Mesenchymal stem cell (in vitro differentiated cells and primary cell): ENCODE data around the gene ATP8B1.

ENCODE experiments used
- DNase-seq: peaks from one replicate; pipeline ENCODE4 v3.0.0-alpha.2; 2013
- H2AFZ ChIP-seq: one replicate; pipeline ENCODE4 v1.6.1; 2013; ENCODE audit warnings: low read depth, mild to moderate bottlenecking, control low read depth, inconsistent platforms, low read length, moderate library complexity
- H2AK5ac ChIP-seq: 2 replicates; pipeline ENCODE4 v1.6.1; 2013; ENCODE audit warnings: low read length, moderate library complexity, mild to moderate bottlenecking, inconsistent platforms; ENCODE audit not compliant: severe bottlenecking
- H2BK120ac ChIP-seq: one replicate; pipeline ENCODE4 v1.6.1; 2013; ENCODE audit warnings: low read depth, mild to moderate bottlenecking, inconsistent platforms, low read length, moderate library complexity
- H2BK12ac ChIP-seq, 2 experiments: one replicate each; pipeline ENCODE4 v1.6.1; 2013; ENCODE audit warnings: inconsistent platforms in 2 of 2, low read length in 2 of 2, mild to moderate bottlenecking in 2 of 2, moderate library complexity in 2 of 2, control low read depth in 1 of 2
- H2BK15ac ChIP-seq: one replicate; pipeline ENCODE4 v1.6.1; 2013; ENCODE audit warnings: mild to moderate bottlenecking, low read depth, inconsistent platforms; ENCODE audit not compliant: poor library complexity, severe bottlenecking
- H2BK5ac ChIP-seq: 2 replicates; pipeline ENCODE4 v1.6.1; 2013; ENCODE audit warnings: low read depth, mild to moderate bottlenecking, low read length, control low read depth, inconsistent platforms; ENCODE audit not compliant: poor library complexity, severe bottlenecking
- H3K14ac ChIP-seq, 2 experiments: one replicate each; pipeline ENCODE4 v1.6.1; 2013; ENCODE audit warnings: inconsistent platforms in 2 of 2, low read length in 2 of 2, control low read depth in 1 of 2, mild to moderate bottlenecking in 1 of 2, moderate library complexity in 1 of 2
- H3K18ac ChIP-seq, 2 experiments: one replicate each; pipeline ENCODE4 v1.6.1; 2013; ENCODE audit warnings: inconsistent platforms in 2 of 2, low read length in 2 of 2, control low read depth in 1 of 2, low read depth in 1 of 2, mild to moderate bottlenecking in 1 of 2
- H3K23ac ChIP-seq, 2 experiments: one replicate each; pipeline ENCODE4 v1.6.1; 2013; ENCODE audit warnings: inconsistent platforms in 2 of 2, low read length in 2 of 2, mild to moderate bottlenecking in 2 of 2, moderate library complexity in 2 of 2, control low read depth in 1 of 2
- H3K27ac ChIP-seq: 2 replicates; pipeline ENCODE4 v1.5.1; 2013; ENCODE audit warnings: mild to moderate bottlenecking, moderate library complexity, low read length, control low read depth, inconsistent platforms; ENCODE audit not compliant: poor library complexity, severe bottlenecking
- H3K27me3 ChIP-seq, 2 experiments: 2 replicates each; pipeline versions ENCODE4 v1.6.1 to v1.7.0; 2013; ENCODE audit warnings: low read length in 2 of 2, mild to moderate bottlenecking in 2 of 2, moderate library complexity in 2 of 2, control low read depth in 1 of 2, inconsistent platforms in 1 of 2; ENCODE audit not compliant: control insufficient read depth in 1 of 2, insufficient read depth in 1 of 2
- H3K36me3 ChIP-seq, 2 experiments: 2 replicates each; pipeline versions ENCODE4 v1.6.1 to v1.7.0; 2013; ENCODE audit warnings: low read length in 2 of 2, control low read depth in 1 of 2, inconsistent platforms in 1 of 2, low read depth in 1 of 2, mild to moderate bottlenecking in 1 of 2; ENCODE audit not compliant: insufficient read depth in 2 of 2, control insufficient read depth in 1 of 2
- H3K4ac ChIP-seq, 2 experiments: one replicate each; pipeline ENCODE4 v1.6.1; 2013; ENCODE audit warnings: inconsistent platforms in 2 of 2, low read length in 2 of 2, mild to moderate bottlenecking in 2 of 2, moderate library complexity in 2 of 2, control low read depth in 1 of 2, low read depth in 1 of 2
- H3K4me1 ChIP-seq: 2 replicates; pipeline ENCODE4 v1.6.1; 2013; ENCODE audit warnings: low read depth, low read length, control low read depth; ENCODE audit not compliant: control insufficient read depth, insufficient read depth
- H3K4me2 ChIP-seq: 2 replicates; pipeline ENCODE4 v1.6.1; 2013; ENCODE audit warnings: low read length, mild to moderate bottlenecking, inconsistent platforms; ENCODE audit not compliant: poor library complexity, severe bottlenecking
- H3K4me3 ChIP-seq, 2 experiments: 2 replicates each; pipeline versions ENCODE4 v1.5.1 to v1.7.0; 2013; ENCODE audit warnings: low read length in 2 of 2, mild to moderate bottlenecking in 2 of 2, control low read depth in 1 of 2, low read depth in 1 of 2; ENCODE audit not compliant: insufficient read depth in 1 of 2
- H3K79me1 ChIP-seq: replicated peaks from 2 replicates; pipeline ENCODE4 v1.6.1; 2013; ENCODE audit warnings: mild to moderate bottlenecking, control low read depth, low read length, inconsistent platforms; ENCODE audit not compliant: poor library complexity, severe bottlenecking
- H3K9ac ChIP-seq: 2 replicates; pipeline ENCODE4 v1.7.0; 2013; ENCODE audit warnings: mild to moderate bottlenecking, low read length, moderate library complexity
- H3K9me3 ChIP-seq: 2 replicates; pipeline ENCODE4 v1.7.0; 2013; ENCODE audit warnings: mild to moderate bottlenecking, low read length; ENCODE audit not compliant: control insufficient read depth
- H4K8ac ChIP-seq: one replicate; pipeline ENCODE4 v1.6.1; 2013; ENCODE audit warnings: inconsistent platforms, mild to moderate bottlenecking, low read length, moderate library complexity
- H4K91ac ChIP-seq: one replicate; pipeline ENCODE4 v1.6.1; 2013; ENCODE audit warnings: mild to moderate bottlenecking, low read length, inconsistent platforms
- WGBS: methylation state at CpG from one replicate; pipeline ENCODE4 v1.1.7; 2013; ENCODE audit warnings: mixed read lengths; 5-methylcytosine and 5-hydroxymethylcytosine counted together

The ATP8B1 gene

GRCh38 chr18:57677262-57678211, 125.6 kb downstream of the ATP8B1 start:
- H2AK5ac ChIP-seq: no peak overlapping the region
- no peak overlapping the region for H2BK5ac ChIP-seq
- DNase-seq: no peak
- H2BK12ac ChIP-seq: no peak overlapping the region
- peaks cover 20% of the 10 kb centered on the region for H3K79me1 ChIP-seq
- no peak overlapping the region for H2BK15ac ChIP-seq
- no peak overlapping the region for H3K18ac ChIP-seq
- H3K9ac ChIP-seq: no peak overlapping the region
- no peak overlapping the region for H2BK120ac ChIP-seq
- H3K27me3 ChIP-seq: no peaks in the 10 kb centered on the region
- H3K4me1 ChIP-seq: no peaks in the 10 kb centered on the region
- no peak overlapping the region for H3K4ac ChIP-seq
- peaks cover 25 to 75% of the 10 kb centered on the region in 2 experiments for H3K36me3 ChIP-seq
- WGBS: 90% methylated on average over 6 of the region's 10 CpGs
- no peak overlapping the region for H3K4me2 ChIP-seq
- no peak overlapping the region for H4K8ac ChIP-seq
- no peak overlapping the region for H2AFZ ChIP-seq
- peaks cover 13% of the 10 kb centered on the region for H3K9me3 ChIP-seq
- H3K27ac ChIP-seq: no peak overlapping the region
- H3K23ac ChIP-seq: no peak overlapping the region
- H4K91ac ChIP-seq: no peak overlapping the region
- no peak overlapping the region for H3K4me3 ChIP-seq
- no peak overlapping the region for H3K14ac ChIP-seq

GRCh38 chr18:57674891-57675290, 128.2 kb downstream of the ATP8B1 start:
- Histone ChIP-seq H2BK5ac (no peak overlapping the region), H3K4me1 (no peaks in the 10 kb centered on the region), H3K27ac (no peak overlapping the region), H4K8ac (no peak overlapping the region), H3K9ac (no peak overlapping the region), H3K27me3 (no peaks in the 10 kb centered on the region), H3K4me2 (no peak overlapping the region), H4K91ac (peak overlapping the region; percentile 15), H2AK5ac (no peak overlapping the region), H3K18ac (no peak overlapping the region), H3K4me3 (no peak overlapping the region), H2BK15ac (no peak overlapping the region), H2AFZ (no peak overlapping the region), H3K23ac (no peak overlapping the region), H2BK12ac (no peak overlapping the region), H3K36me3 (peaks cover 23 to 83% of the 10 kb centered on the region in 2 experiments), H3K14ac (no peak overlapping the region), H3K9me3 (peaks cover 13% of the 10 kb centered on the region), H3K4ac (no peak overlapping the region), H2BK120ac (no peak overlapping the region), H3K79me1 (peaks cover 23% of the 10 kb centered on the region)
- 94% methylated on average over 4 of the region's 5 CpGs for WGBS
- DNase-seq: no peak

GRCh38 chr18:57670046-57670445, 133.1 kb downstream of the ATP8B1 start:
- H3K9ac ChIP-seq: no peak overlapping the region
- H2AFZ ChIP-seq: no peak overlapping the region
- H4K8ac ChIP-seq: no peak overlapping the region
- 97% methylated on average over 5 of the region's 5 CpGs for WGBS
- no peak overlapping the region for H3K23ac ChIP-seq
- H2BK120ac ChIP-seq: no peak overlapping the region
- no peaks in the 10 kb centered on the region for H3K4me1 ChIP-seq
- H3K4me2 ChIP-seq: no peak overlapping the region
- H3K14ac ChIP-seq: no peak overlapping the region
- no peak overlapping the region for H4K91ac ChIP-seq
- no peak overlapping the region for H2BK12ac ChIP-seq
- no peaks in the 10 kb centered on the region for H3K27me3 ChIP-seq
- H3K4ac ChIP-seq: no peak overlapping the region
- H3K79me1 ChIP-seq: peaks cover 21% of the 10 kb centered on the region
- no peak overlapping the region for H3K18ac ChIP-seq
- DNase-seq: no peak
- H3K27ac ChIP-seq: no peak overlapping the region
- H3K9me3 ChIP-seq: peaks cover 13% of the 10 kb centered on the region
- peaks cover 19 to 76% of the 10 kb centered on the region in 2 experiments for H3K36me3 ChIP-seq
- no peak overlapping the region for H2BK5ac ChIP-seq
- no peak overlapping the region for H2BK15ac ChIP-seq
- no peak overlapping the region for H2AK5ac ChIP-seq
- no peak overlapping the region for H3K4me3 ChIP-seq

- WGBS: 77% methylated on average over 3 of the region's 4 CpGs
These were observed 135.1 kb downstream of the ATP8B1 start for GRCh38 chr18:57668021-57668420.

More at GRCh38 chr18:57668021-57668420, 135.1 kb downstream of the ATP8B1 start:
- no peak overlapping the region for H2BK120ac ChIP-seq
- H2AFZ ChIP-seq: no peak overlapping the region
- H3K23ac ChIP-seq: no peak overlapping the region
- H4K91ac ChIP-seq: no peak overlapping the region
- no peak overlapping the region for H2AK5ac ChIP-seq
- no peak overlapping the region for H3K9ac ChIP-seq
- H4K8ac ChIP-seq: no peak overlapping the region
- no peak overlapping the region for H2BK15ac ChIP-seq
- no peaks in the 10 kb centered on the region for H3K27me3 ChIP-seq
- peaks cover 2% of the 10 kb centered on the region for H3K9me3 ChIP-seq
- H3K4me1 ChIP-seq: no peaks in the 10 kb centered on the region
- peaks cover 16 to 72% of the 10 kb centered on the region in 2 experiments for H3K36me3 ChIP-seq
- H3K18ac ChIP-seq: no peak overlapping the region
- no peak overlapping the region for H3K27ac ChIP-seq
- no peak overlapping the region for H2BK12ac ChIP-seq
- H3K14ac ChIP-seq: no peak overlapping the region
- H3K4ac ChIP-seq: no peak overlapping the region
- DNase-seq: no peak
- no peak overlapping the region for H3K4me2 ChIP-seq
- peaks cover 15% of the 10 kb centered on the region for H3K79me1 ChIP-seq
- H3K4me3 ChIP-seq: no peak overlapping the region
- no peak overlapping the region for H2BK5ac ChIP-seq
